HG02763 (cell line): Measurements from ENCODE around the gene AGAP1.

Source experiments
- ATAC-seq: cut with Tn5 transposase; IDR thresholded peaks from one replicate; pipeline ENCODE4 v1.9.1; 2021; ENCODE audit warnings: mild to moderate bottlenecking, moderate library complexity; ENCODE audit not compliant: unreplicated experiment

The AGAP1 gene

DNA sequence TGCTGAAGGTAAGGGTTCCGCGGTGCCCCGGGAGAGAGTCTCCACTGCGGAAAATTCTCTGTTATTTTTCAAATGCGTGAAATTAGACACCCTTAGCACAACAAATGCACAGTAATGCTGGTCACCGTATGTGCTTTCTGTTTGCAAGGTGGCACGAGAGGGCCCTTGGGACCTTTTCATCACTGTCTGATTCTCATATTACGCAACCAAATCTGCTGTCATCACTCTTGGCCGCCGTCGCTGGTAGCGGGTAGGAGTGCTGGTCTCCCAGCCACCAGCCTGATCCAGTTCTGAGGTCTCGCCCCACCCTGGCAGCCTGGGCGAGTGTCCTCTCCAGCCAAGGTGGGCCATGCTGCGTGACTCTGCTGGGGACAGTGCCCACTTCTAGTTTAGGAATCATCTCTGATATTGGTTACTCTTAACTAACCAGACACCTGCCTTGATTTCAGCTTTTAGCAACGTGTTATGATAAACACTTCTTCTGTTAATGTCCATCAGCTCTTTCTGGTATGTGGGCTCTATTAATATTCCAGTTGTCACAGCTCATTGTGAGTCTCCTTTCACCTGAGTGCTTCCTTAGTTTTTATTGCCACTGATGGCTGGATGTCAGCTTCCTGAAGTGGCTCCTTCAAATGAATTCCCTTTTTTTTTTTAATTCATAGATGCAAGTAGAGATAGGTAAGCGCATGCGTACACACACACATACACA lies 474.9 kb downstream of the AGAP1 start:
- no peak for ATAC-seq

DNA sequence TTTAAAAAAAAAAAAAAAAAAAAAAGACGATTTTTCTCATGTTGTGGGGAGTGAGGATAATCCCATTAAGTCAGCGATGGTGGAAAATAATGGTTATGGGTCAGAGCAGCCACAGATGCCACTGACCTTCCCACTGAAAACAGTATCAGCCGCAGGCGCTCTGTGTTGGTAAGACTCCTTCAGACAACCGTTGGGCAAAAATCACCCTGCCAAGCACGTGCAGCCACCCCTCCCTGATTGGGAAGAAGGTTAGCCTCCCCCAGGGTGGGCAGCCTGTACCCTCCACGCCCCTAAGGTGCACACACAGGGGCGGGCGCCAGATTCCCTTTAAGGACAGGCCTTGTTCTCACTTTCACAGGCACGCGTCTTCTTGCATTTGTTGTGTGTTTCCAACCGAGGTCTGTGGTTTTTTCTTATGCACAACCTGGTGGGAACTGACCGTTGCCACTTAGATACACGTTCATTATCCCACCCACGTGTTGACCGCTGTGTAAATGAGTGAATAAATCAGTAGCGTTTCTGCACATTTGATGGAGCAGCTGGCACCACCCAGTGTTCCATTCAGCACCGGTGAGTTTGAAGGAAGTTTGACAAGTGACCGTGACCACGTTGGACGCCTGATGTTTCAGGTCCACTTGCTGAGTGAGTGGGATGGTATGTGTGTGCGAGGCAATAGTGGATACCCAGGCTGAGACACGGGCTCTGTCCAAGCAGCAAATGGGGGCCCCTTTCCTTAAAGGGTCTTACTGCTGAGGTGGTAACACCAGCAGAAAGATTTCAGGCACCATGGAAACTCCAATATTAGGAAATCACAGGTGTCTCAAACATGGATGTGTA lies 476.6 kb downstream of the AGAP1 start:
- no peak for ATAC-seq

DNA sequence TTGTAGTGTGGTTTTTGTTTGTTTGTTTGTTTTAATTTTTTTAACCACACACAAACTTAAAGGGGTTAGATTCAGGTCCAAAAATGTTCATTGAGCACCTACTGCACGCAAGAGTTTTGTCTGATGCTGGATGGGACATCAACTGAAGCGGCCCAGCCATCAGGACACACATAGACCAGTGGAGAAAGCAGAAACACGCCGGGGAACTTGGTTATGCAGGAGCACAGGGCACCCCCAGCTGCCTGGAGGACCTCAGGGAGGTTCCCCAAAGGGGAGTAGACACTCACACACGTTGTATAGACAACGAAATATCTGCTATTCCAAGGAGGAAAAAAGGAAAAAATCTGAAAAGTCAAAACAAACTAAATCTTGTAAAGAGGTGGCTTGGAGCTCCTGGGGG lies 482.7 kb downstream of the AGAP1 start:
- ATAC-seq = no peak

DNA sequence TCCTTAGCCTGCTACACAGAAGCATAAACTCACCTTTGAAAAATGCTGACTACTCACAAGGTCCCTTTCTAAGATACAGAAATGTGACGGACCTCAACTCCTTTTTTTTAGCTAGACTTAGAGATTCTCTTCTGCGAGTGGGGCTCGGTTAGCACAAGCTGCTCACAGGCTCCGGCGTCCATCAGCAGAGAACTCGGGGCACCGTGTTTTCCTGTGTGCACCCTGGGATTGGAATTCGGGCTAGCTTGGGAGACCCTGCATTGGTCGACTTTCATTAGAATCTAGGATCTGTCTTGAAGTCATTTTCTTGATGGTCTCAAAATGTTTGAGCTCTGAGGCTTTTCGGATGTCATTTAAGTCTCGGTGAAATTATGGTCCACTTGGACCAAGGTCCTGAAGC lies 483.1 kb downstream of the AGAP1 start:
- no peak for ATAC-seq

DNA sequence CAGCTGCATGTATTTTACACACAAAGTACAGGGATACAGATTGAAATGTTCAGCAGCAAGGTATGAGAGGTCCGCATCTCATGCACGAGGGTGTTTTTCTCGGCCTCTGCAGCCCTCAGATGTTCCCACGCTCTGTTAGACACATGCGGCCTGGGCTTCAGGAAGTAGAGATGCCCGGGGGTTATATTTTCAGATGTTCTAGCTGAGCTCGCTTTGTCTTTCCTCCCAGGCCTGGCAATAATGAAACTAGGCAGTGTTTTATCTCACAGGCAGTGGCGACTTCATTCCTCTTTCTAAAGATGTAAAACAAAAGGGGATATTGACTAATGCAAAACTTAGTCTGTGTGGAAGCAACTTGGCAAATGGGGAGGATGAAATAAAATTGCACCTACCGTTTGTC lies 483.6 kb downstream of the AGAP1 start:
- no peak for ATAC-seq

DNA sequence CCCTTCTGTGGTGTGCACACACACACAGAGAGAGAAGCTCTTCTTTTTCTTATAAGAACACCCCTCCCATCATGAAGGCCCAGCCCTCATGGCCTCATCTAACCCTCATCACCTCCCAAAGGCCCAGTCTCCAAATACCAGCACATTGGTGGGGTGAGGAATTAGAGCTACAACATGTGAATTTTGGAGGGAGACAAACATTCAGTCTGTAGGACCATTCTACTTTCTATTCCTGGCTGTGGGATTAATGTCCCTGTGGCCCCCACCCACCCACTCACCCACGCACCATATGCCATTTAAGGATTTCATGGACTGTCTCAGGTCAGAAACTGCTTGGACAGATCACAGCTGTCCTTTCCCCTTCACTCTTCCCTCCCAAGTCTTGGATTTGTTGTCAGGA lies 484.2 kb downstream of the AGAP1 start:
- ATAC-seq = no peak

DNA sequence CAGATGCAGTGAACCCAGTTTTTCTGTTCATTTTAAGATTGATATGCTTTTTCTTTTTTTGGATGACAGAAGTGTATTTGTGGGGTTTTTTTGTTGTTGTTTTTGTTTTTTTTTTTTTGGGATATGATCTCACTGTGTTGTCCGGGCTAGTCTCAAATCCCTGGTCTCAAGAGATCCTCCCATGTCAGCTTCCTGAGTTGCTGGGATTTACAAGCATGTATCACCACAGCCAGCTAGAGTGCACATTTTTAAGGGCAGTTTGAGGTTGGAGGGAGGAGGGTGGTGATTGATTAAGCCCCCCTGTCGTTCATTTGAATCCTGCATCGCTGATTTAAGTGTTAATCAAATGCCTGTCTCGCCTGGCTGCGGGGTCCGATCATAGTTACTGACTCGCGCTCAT lies 485.2 kb downstream of the AGAP1 start:
- no peak for ATAC-seq

DNA sequence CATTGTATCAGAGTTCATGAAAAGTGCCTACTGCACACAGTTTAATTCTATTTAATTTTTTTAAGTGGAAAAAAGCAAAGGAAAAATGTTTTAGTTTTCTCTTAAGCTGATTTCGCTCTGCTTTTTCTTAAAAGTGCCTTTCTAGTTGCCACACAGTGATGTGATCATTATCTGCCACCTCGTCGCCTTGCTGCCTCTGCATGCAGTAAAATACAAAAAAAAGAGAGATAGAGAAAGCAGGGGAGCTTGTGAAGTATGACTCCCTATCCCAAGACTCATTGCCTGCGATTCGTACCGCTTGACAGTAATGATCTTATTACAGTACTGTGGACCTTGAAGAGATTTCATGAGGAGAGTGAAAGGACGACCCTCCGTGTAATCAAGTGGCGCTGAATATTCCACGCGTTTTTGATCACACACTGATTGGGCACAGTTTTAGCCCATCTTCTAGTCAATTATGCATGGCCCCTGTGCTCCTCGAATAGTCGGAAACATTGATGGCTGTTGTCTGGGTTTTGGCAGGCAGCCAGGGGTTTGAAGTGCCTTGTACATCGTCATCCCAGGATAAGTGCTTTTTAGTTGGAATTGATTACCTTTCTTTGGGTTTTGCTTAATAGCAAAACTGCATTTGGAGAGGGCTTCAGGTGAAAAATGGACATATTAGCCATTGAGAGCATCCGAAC lies 486.1 kb downstream of the AGAP1 start:
- no peak for ATAC-seq

DNA sequence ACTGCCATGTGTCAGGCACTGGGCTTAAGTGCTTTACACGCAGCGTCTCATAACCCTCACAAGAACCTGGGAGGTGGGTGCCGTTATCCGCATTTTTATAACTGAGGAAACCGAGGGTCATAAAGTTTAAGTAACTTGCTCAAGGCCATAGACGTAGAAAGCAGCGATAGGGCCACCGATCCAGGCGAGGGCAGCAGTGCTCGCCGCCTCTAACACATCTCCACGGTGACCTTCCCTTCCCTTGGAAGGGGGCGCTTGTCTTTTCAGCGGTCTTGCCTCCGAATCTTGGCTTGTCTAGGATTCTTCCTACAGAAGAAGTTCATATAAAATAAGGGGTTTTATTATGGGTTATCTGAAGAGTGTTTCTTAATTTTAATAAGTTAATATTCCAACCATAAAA lies 487.8 kb downstream of the AGAP1 start:
- ATAC-seq = no peak

DNA sequence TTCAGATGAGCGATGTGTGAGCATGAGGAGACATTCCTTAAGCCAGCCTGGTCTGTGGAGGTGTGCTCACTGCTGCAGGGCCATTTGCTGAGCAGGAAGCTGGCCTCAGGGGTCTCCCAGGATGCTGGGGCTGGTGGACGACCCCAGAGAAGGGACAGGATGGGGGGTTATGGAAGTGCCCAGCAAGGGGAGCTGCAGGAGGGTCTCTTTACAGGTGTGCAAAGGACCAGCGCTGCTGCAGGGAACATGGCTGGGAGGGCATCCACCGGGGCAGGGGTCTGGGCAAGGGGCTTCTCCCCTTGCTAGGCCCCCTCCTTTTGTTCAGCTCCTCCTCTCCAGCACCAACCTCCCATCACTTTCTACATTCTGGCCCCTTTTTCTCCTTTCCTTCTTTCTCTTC lies 489.2 kb downstream of the AGAP1 start:
- no peak for ATAC-seq

DNA sequence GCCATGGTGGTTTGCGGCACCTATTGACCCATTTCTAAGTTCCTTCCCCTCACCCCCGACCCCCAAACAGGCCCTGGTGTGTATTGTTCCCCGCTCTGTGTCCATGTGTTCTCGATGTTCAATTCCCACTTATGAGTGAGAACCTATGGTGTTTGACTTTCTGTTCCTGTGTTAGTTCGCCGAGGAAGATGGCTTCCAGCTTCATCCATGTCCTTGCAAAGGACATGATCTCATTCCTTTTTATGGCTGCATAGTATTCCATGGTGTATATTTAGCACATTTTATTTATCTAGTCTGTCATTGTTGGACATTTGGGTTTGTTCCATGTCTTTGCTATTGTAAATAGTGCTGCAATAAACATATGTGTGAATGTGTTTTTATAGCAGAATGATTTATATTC lies 490.7 kb downstream of the AGAP1 start:
- no peak for ATAC-seq

DNA sequence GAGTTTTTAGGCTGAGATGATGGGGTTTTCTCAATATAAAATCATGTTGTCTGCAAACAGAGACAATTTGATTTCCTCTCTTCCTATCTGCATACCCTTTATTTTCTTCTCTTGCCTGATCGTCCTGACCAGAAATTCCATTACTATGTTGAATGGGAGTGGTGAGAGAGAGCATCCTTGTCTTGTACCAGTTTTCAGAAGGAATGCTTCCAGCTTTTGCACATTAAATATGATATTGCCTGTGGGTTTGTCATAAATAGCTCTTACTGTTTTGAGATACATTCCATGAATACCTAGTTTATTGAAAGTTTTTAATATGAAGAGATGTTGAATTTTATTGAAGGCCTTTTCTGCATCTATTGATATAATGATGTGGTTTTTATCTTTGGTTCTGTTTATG lies 492.5 kb downstream of the AGAP1 start:
- no peak for ATAC-seq

DNA sequence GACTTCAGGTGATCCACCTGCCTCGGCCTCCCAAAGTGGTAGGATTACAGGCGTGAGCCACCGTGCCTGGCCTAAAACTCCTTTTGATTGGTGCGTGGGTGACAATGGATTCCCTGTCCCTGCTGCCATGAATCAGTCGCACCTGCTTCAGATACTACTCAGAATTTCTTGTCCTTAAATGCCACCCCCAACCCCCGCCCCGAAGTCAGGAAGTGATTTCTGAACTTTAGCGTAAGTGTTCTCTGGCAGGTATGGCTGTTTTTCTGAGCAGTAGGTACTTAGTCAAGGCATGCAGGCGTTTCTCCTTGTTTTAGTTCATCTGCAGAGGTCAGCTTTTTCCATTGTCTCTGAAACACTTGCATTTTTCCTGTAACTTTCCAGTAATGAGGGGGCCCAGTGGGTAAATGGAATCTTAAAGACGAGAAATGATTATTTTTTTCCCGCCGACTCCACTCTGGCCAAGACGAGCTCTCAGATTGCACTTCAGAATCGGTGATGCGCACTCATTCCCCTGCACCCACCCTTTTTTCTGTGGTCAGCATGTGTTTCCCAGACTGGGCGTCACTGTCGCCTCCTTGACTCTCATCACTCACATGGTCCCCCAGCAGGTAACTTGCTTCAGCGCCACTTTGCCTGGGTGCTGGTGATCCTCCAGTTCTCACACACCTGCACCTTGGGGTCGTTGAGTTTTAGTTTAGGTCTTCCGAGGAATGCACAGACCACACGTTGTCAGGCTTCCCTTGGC lies 494.6 kb downstream of the AGAP1 start:
- no peak for ATAC-seq

DNA sequence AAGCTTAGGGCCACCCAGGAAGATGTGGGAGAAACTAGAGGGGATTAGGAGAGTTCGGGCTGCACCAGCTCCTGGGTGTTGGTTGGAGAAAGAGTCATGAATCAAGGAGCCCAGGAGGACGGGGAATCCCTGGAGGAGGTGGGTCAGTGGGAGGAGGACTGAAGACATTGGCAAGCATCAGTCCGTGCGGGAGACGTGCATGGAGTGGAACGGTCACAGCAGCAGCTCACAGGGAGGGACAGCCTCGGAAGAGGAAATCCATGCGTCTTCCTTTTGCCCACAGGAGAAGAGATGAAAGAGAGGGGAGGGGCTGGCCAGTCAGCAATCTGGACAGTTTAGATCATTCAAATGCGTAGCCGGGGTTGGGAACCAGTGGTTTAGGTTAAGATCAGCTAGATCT lies 495.7 kb downstream of the AGAP1 start:
- ATAC-seq = no peak

DNA sequence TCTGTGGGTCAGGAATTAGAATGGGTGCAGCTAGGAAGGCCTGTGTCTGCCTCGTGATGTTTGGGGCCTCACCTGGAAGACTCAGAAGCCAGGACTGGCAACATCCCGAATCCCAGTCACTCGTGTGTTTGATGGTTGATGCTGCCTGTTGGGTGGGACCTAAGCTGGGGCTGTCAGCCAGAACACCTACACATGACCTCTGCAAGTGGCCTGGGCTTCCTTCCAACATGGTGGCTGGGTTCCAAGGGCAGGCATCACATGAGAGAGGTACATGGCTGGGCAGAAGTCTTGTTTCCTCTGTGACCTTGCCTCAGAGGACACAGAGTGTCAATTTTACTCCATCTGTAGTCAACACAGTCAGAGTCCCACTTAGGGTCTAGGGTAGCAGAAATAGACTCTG lies 496.5 kb downstream of the AGAP1 start:
- ATAC-seq = no peak

DNA sequence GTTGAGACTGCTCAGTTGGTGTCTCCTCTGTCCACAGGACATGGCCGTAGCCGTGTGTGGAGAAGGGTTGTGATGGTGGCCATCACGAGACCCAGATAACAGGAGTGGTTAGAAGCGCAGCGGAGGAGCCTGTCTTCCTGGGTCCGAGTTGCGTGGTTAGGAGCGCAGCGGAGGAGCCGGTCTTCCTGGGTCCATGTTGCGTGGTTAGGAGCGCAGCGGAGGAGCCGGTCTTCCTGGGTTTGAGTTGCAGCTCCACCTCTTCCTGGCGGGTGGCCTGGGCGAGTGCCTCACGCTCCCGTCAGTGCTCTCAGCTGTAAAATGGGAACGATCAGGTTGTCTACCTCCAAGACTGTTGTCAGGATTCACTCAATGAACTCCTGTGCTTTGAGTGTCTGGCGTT lies 498.2 kb downstream of the AGAP1 start:
- no peak for ATAC-seq

DNA sequence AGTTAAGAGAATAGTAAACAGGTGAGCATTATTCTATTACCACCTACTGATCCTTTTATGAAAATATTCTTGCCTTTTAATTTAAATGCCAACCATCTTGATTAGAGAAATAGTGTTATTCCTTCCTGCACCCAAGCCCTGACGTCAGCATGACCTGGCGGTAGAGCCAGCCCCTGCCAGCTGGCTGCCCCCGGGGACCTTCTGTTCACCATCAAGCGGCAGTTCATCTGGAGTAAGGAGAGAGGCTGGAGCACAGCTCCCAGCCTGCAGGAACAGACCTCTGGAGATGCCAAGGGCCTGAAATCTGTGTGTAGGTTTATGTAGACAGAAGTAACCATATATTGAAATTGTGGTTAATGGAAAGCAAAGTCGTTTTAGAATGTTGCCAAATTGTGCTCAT lies 502.6 kb downstream of the AGAP1 start:
- no peak for ATAC-seq

DNA sequence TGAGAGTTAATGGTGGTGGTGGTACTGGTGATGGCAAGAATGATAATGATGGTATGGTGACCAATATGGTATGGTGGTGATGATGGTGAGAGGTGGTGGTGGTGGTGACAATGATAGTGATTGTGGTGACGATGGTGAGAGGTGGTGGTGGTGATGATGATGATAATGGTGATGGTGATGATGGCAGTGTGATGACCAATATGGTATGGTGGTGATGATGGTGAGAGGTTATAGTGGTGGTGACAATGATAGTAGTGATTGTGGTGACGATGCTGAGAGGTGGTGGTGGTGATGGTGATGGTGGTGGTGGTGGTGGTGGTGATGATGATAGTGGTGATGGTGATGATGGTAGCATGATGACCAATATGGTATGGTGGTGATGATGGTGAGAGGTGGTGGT lies 505.2 kb downstream of the AGAP1 start:
- ATAC-seq = no peak

DNA sequence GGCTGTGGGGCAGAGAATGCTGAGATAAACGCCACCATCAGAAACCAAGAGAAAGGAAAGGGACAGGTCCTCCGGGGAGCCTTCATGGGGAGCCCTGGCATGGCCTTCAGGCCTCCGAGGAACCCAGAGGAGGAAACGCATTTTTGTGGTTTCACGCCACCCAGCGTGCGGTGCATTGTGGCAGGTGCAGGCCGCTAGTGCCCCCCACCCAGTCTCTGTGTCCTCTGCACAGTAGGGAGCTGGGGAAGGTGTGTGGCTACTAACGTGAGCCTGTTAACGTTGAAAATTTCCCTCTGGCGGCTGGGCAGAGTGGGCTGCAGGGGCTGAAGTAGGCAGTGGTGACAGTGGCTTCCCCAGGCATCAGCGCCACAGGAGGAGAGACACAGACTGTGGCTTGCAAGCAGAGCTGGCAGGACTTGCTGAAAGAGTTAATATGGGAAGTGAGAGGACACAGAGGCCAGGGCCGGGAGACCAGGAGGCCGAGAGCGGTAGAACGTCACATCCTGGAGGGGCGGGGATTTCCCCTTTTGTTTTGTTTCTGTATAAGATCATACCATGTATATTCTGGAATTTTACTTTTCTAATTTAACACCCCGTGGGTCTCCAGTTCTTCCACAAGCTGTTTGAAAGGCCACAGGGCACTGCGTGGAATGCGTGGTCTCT lies 507.5 kb downstream of the AGAP1 start:
- no peak for ATAC-seq

DNA sequence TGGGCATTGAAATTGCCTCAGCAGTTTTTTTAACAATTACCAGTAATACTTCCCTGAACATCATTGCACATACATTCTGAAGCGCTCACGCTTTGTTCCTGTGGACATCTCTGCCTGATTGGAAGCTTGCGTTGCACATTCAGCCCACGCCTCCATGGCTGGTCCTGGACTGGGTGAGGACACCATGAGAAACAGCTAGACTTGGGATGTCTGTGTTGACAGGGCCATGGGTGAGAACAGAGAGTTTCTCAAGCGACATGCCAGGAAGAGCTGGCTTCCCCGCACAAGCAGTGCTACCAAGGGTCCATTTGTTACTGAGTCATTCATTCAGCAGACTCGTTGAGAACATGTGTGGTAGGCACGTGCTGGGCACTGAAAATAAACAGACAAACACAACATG lies 508.0 kb downstream of the AGAP1 start:
- no peak for ATAC-seq

DNA sequence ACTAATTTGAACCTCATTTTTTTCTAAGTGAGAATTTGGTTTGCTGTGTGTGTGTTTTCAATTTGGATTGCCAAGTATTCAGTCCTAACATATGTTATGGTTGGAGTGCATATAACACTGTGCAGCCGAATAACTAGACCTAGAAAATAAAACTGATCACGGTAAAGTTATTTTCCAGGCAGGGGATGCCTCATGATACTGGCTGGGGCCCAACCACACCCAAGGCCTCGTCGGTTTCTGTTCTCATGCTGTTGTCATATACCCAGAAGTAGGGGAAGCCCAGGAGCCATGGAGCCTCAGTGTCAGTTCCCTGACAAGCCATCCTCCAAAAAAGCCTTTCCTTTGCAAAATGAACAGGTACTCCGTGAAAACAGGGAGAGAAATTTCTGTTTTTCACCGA lies 514.2 kb downstream of the AGAP1 start:
- no peak for ATAC-seq
